MM.1S (cell line): Measurements from ENCODE around the gene FTH1.

ENCODE experiments used
- CTCF ChIP-seq: fragments of 300-600 bp; sonication (generic); IDR thresholded peaks from 2 replicates; pipeline ENCODE4 v1.5.1; 2016; ENCODE audit warnings: antibody characterized with exemption, low read length, mixed read lengths
- EZH2phosphoT487 ChIP-seq: fragments of 300-600 bp; sonication (generic); IDR thresholded peaks from 2 replicates; pipeline ENCODE4 v1.6.1; 2018; ENCODE audit warnings: antibody characterized with exemption, low read length

GRCh38 chr11:62013537-62014476 lies 46.4 kb upstream of the FTH1 start:
- TF ChIP-seq CTCF (no peak), EZH2phosphoT487 (no peak)
